ENCODE results near the gene CPA5.

Gene CPA5

DNA sequence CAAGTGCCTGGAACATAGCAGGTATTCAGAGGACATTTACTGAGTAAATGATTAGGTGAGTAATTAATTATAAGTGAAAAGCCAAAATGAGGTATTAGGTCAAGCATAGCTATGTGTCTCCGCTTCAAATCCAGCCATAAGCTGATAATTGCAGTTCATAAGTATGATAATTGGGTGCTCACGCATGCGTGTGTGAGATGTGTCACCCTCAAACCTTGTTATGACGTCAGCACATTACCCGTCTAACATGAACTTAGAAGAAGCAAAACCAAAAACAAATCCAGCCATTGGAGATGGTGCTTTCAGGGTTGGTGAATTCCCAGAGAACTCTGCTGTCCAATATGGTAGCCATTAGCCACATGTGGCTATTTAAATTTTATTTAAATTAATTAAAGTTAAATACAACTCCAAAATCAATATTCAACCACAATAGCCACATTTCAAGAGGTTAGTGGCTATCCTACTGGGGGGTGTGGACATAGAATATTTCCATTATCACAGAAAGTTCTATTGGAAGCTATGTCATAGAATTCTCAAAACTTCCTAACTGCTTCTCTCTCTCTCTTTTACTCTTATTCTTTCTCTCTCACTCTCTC lies at the start of gene CPA5:
Gene CPA5 (plus strand): TSS at position 546 of the 596 bp plus-strand sequence. CDS start 1,670 bp downstream, outside the sequence.
- FAIRE-seq (no peak), DNase-seq (ENCODE audit: insufficient read length, low spot score) (no peak)
- no peak for TF ChIP-seq CTCF (IDR thresholded peaks at IDR 0.05; ENCODE audit: insufficient read depth, missing control alignments)

- no peak for TF ChIP-seq CTCF (IDR thresholded peaks at IDR 0.05; ENCODE audit: insufficient read depth, missing control alignments)
- no peak for FAIRE-seq
- DNase-seq (ENCODE audit: insufficient read length, low spot score) = no peak
Observed at GRCh38 chr7:130296221-130296951, 48.2 kb upstream of the CPA5 start.

- DNase-seq (ENCODE audit: insufficient read length, low spot score) (no peak), FAIRE-seq (no peak)
- TF ChIP-seq CTCF (IDR thresholded peaks at IDR 0.05; ENCODE audit: insufficient read depth, missing control alignments) = no peak
Observed at GRCh38 chr7:130297628-130298543, 46.7 kb upstream of the CPA5 start.

GRCh38 chr7:130298544-130299326 lies 45.9 kb upstream of the CPA5 start:
- DNase-seq (ENCODE audit: insufficient read length, low spot score) (no peak), FAIRE-seq (no peak)
- no peak for TF ChIP-seq CTCF (IDR thresholded peaks at IDR 0.05; ENCODE audit: insufficient read depth, missing control alignments)

DNA sequence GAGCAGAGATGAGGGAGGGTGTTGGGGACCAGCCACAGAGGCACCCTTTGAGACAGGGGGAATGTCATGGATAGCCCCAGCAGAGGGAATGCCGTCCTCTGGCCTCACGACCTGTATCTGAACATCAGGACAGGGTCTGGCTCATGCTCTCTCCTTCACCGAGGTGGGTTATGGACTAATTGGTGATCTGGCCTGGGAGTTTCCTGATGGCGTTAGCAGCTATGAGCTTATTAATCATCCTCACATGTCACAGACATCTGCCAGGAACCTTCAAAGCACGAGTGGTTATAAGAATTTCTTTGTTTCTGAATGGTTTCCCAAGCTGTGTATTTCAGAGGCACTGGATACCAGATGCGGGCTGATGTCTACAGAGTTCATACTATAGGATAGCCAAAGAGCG lies 44.8 kb upstream of the CPA5 start:
- TF ChIP-seq CTCF (IDR thresholded peaks at IDR 0.05; ENCODE audit: insufficient read depth, missing control alignments) = no peak
- DNase-seq (ENCODE audit: insufficient read length, low spot score) (no peak), FAIRE-seq (no peak)

DNA sequence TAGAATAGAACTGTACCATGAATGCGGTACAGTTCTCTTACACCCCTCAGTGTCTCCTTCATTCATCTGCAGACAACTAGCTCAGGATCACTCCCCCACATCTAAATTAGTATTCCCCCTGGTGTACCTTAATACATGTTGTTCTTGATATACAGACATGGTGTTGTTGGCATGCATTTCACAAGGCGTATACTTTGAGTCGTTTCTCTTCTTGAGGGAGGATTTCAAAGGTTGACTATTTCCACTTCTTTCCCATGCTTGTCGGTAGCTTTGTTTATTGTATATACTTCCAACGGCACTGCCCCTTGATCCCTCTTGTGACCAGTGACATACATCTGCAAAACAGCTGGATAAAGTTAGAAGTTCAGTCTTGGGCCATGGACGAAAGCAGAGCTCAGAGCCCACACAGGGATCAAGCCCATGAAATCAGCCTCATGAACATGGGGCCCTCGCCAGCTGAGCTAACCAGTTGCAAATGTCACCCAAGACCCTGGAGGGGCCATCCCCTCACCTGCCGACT lies 43.1 kb upstream of the CPA5 start:
- DNase-seq (ENCODE audit: insufficient read length, low spot score) (no peak), FAIRE-seq (no peak)
- TF ChIP-seq CTCF (IDR thresholded peaks at IDR 0.05; ENCODE audit: insufficient read depth, missing control alignments) = no peak
